HepG2 (cell line): Measurements from ENCODE around the gene NF2. TPM values are rescaled to one million over a fixed set of nuclear protein-coding genes. Genes with fewer than 3 reads are reported as not detected.
A peak's percentile ranks its signal among the peaks of the same experiment; 100 is the strongest.

Experiments used
- ATAC-seq: fragments of 200-7000 bp; cut with Tn5 transposase; 3 replicates; pipeline ENCODE4 v1.9.1; 2020; ENCODE audit warnings: mild to moderate bottlenecking, moderate library complexity
- BruUV-seq: library from RNA; stranded (reverse); fragments of 400-500 nt; replicated peaks from 2 replicates; lab custom pipeline; 2021; lab: Mats Ljungman, UMichigan
- CTCF ChIA-PET: fragments of 300-600 bp; formaldehyde crosslinking; extraction: SDS; loops from one replicate; lab custom pipeline; 2021; ENCODE audit warnings: low total read pairs, inconsistent platforms, low intra/inter-chr PET ratio; lab: Yijun Ruan, JAX
- POLR2A ChIA-PET: fragments of 350-600 bp; sonication (Branson Sonifier 250); formaldehyde crosslinking; loops from one replicate; lab custom pipeline; 2020; ENCODE audit warnings: antibody characterized with exemption, inconsistent platforms; lab: Yijun Ruan, JAX
- DNase-seq: peaks from one replicate; pipeline ENCODE4 v3.0.0-alpha.2; 2015; ENCODE audit warnings: low spot score
- FAIRE-seq: peaks from 3 replicates; lab custom pipeline; 2011; peaks lifted over from hg19 to GRCh38; lab: Jason Lieb, UNC
- H2AFZ ChIP-seq: one replicate; pipeline ENCODE4 v1.6.1; 2011; ENCODE audit warnings: low read length, inconsistent platforms
- H3K27ac ChIP-seq: fragments of 300-600 bp; 3 replicates; pipeline ENCODE4 v1.8.0; 2011; ENCODE audit warnings: mixed run types, mild to moderate bottlenecking, mixed read lengths, low read length, inconsistent platforms; ENCODE audit not compliant: insufficient read depth; ENCODE audit errors: extremely low read length
- H3K27me3 ChIP-seq, 2 experiments: fragments of 200-600 bp in 1 of 2; 2 replicates in 1 of 2; 3 replicates in 1 of 2; pipeline versions ENCODE4 v1.6.0 to v1.8.0; 2011; ENCODE audit warnings: low read length in 2 of 2, mild to moderate bottlenecking in 2 of 2, moderate library complexity in 2 of 2, inconsistent platforms in 1 of 2; ENCODE audit not compliant: insufficient read depth in 2 of 2, control insufficient read depth in 1 of 2
- H3K36me3 ChIP-seq, 2 experiments: fragments of 200-600 bp in 1 of 2; replicated peaks in 1 of 2; 2 replicates in 1 of 2; 3 replicates in 1 of 2; pipeline versions ENCODE4 v1.5.1 to v1.8.0; 2011; ENCODE audit warnings: low read length in 2 of 2, inconsistent platforms in 1 of 2; ENCODE audit not compliant: insufficient read depth in 2 of 2, control insufficient read depth in 1 of 2
- H3K4me1 ChIP-seq: 2 replicates; pipeline ENCODE4 v1.5.1; 2012; ENCODE audit warnings: low read length, inconsistent platforms; ENCODE audit not compliant: insufficient read depth
- H3K4me2 ChIP-seq: 2 replicates; pipeline ENCODE4 v1.6.0; 2011; ENCODE audit warnings: low read depth, low read length, inconsistent platforms
- H3K4me3 ChIP-seq, 3 experiments: fragments of 200-600 bp in 1 of 3; sonication (generic), shearing (Covaris generic) in 1 of 3; replicated peaks in 1 of 3; 2 replicates each; pipeline ENCODE4 v1.5.1; 2011 to 2016; ENCODE audit warnings: low read length in 3 of 3, inconsistent platforms in 2 of 3, low read depth in 2 of 3, mild to moderate bottlenecking in 2 of 3, control low read depth in 1 of 3, mixed read lengths in 1 of 3; ENCODE audit not compliant: insufficient read depth in 1 of 3
- H3K79me2 ChIP-seq: one replicate; pipeline ENCODE4 v1.6.1; 2011; ENCODE audit warnings: low read length, inconsistent platforms; ENCODE audit not compliant: insufficient read depth
- H3K9ac ChIP-seq: 2 replicates; pipeline ENCODE4 v1.6.0; 2011; ENCODE audit warnings: mild to moderate bottlenecking, low read depth, low read length, inconsistent platforms; ENCODE audit not compliant: insufficient read depth
- H3K9me3 ChIP-seq: 2 replicates; pipeline ENCODE4 v1.5.1; 2012; ENCODE audit warnings: mild to moderate bottlenecking, low read length
- H4K20me1 ChIP-seq: 2 replicates; pipeline ENCODE4 v1.6.0; 2011; ENCODE audit warnings: inconsistent platforms, mild to moderate bottlenecking, low read length, moderate library complexity; ENCODE audit not compliant: insufficient read depth
- CREBL2 ChIP-seq: sonication (generic); formaldehyde crosslinking; IDR thresholded peaks from 2 replicates; pipeline ENCODE4 v1.8.1; 2023; ENCODE audit warnings: missing genetic modification reagents, mild to moderate bottlenecking, borderline replicate concordance
- HOXA3 ChIP-seq: sonication (generic); formaldehyde crosslinking; IDR thresholded peaks from 2 replicates; pipeline ENCODE4 v1.5.0; 2020; ENCODE audit warnings: missing genetic modification reagents
- MAFK ChIP-seq, 2 experiments: IDR thresholded peaks in 1 of 2; conservative IDR thresholded peaks in 1 of 2; 2 replicates each; pipeline ENCODE4 v1.6.1; 2011; ENCODE audit warnings: improper control_type of control experiment in 2 of 2, low read length in 2 of 2
- MIXL1 ChIP-seq: IDR thresholded peaks from 2 replicates; pipeline ENCODE4 v1.6.1; 2016
- NCOR1 ChIP-seq: fragments of 200-600 bp; sonication (generic); IDR thresholded peaks from 2 replicates; pipeline ENCODE4 v1.7.0; 2017; ENCODE audit warnings: antibody characterized with exemption, low read length, borderline replicate concordance
- NR2F6 ChIP-seq, 2 experiments: IDR thresholded peaks; 2 replicates each; pipeline ENCODE4 v1.6.1; 2016; ENCODE audit warnings: antibody characterized with exemption in 1 of 2, mild to moderate bottlenecking in 1 of 2
- PLRG1 ChIP-seq: fragments of 450-650 bp; conservative IDR thresholded peaks from 2 replicates; pipeline ENCODE4 v1.6.1; 2016
- SALL1 ChIP-seq: sonication (generic); formaldehyde crosslinking; IDR thresholded peaks from 2 replicates; pipeline ENCODE4 v1.8.0; 2022; ENCODE audit warnings: mild to moderate bottlenecking, missing genetic modification reagents
- ZEB1 ChIP-seq: IDR thresholded peaks from 2 replicates; pipeline ENCODE4 v1.6.1; 2012; ENCODE audit warnings: mild to moderate bottlenecking, low read depth, inconsistent platforms; ENCODE audit not compliant: insufficient replicate concordance
- ZNF572 ChIP-seq: sonication (generic); formaldehyde crosslinking; IDR thresholded peaks from 2 replicates; pipeline ENCODE4 v1.5.1; 2020; ENCODE audit warnings: mild to moderate bottlenecking, missing genetic modification reagents
- ZNF609 ChIP-seq: sonication (generic); formaldehyde crosslinking; IDR thresholded peaks from 2 replicates; pipeline ENCODE4 v1.4.0; 2020; ENCODE audit warnings: mild to moderate bottlenecking, missing genetic modification reagents, borderline replicate concordance
- ZNF788 ChIP-seq: sonication (generic); formaldehyde crosslinking; IDR thresholded peaks from 2 replicates; pipeline ENCODE4 v1.5.0; 2020; ENCODE audit warnings: mild to moderate bottlenecking, missing genetic modification reagents, borderline replicate concordance
- WGBS: methylation state at CpG from one replicate; pipeline ENCODE4 v1.1.6; 2017; ENCODE audit warnings: low lambda C conversion rate; 5-methylcytosine and 5-hydroxymethylcytosine counted together
- in situ Hi-C: cut with HindIII; loops from 2 replicates; pipeline ENCODE4 v1.10.0; 2017; ENCODE audit warnings: low pct_unique_long_range_greater_than_20kb; ENCODE audit not compliant: extremely low pct_ligation_motif_present
- intact Hi-C: fragments of 100-400 bp; cut with micrococcal nuclease; formaldehyde crosslinking; loops from one replicate; pipeline ENCODE4 v1.10.0; 2022; ENCODE audit not compliant: unreplicated experiment
- polyA plus RNA-seq, 8 experiments: library from polyadenylated mRNA; depleted of rRNA in 3 of 8; stranded (reverse) in 7 of 8; unstranded in 1 of 8; fragments of >200 nt; fragmentation: Illumina TruSeq in 4 of 8; extraction: Trizol in 4 of 8; gene quantifications; 2 replicates each; pipeline versions ENCODE4 v1.2.1 to v1.2.3, GENCODE V29; 2011 to 2016; ENCODE audit warnings: low read depth in 4 of 8, missing spikeins in 1 of 8, mixed read lengths in 1 of 8; ENCODE audit not compliant: insufficient read depth in 1 of 8
- total RNA-seq, 5 experiments: library from RNA; depleted of rRNA; stranded (reverse); fragments of >200 nt; fragmentation: Illumina TruSeq; extraction: Trizol; gene quantifications; 2 replicates each; pipeline ENCODE4 v1.2.3, GENCODE V29; 2016; ENCODE audit warnings: low read depth in 1 of 5
- TF ChIP-seq, protein P1 (sequence below): sonication (generic); formaldehyde crosslinking; IDR thresholded peaks from 2 replicates; pipeline ENCODE4 v1.5.0; 2020; ENCODE audit warnings: mild to moderate bottlenecking, missing genetic modification reagents, borderline replicate concordance

Gene NF2
- total and polyA plus RNA-seq, 2 of the 13 experiments (the other 11 are each of a cell fraction or from before 2014, with no cell fraction given), result 9.3 to 33.3 TPM

GRCh38 chr22:29593923-29594322, 9.5 kb upstream of the NF2 start:
- Histone ChIP-seq H3K9me3 (no peaks in the 10 kb centered on the region), H4K20me1 (no peaks in the 10 kb centered on the region), H3K4me3 (no peak overlapping the region), H3K4me2 (peak overlapping the region; percentile 38), H3K36me3 (no peaks in the 10 kb centered on the region), H3K79me2 (no peaks in the 10 kb centered on the region), H3K9ac (no peak overlapping the region; the same call in 1 of the 2 replicates), H2AFZ (no peak overlapping the region), H3K27me3 (no peaks in the 10 kb centered on the region), H3K27ac (no peak overlapping the region), H3K4me1 (peaks cover 37% of the 10 kb centered on the region)
- DNase-seq, result peak; percentile 61
- in situ Hi-C loops (no loop called here), intact Hi-C loops (no loop called here)
- FAIRE-seq, result peak; percentile 81
- WGBS, result 16% methylated on average over 4 of the region's 4 CpGs
- CTCF ChIA-PET, result no interaction called here
- POLR2A ChIA-PET, result interaction anchor here (0.5 to 4.6 kb wide), 6 partner anchors 8 to 1008 kb away, joined by 3 to 50 read pairs (median 12); partner anchors contain the start of genes NIPSNAP1 and THOC5
- ATAC-seq, result peak; percentile 70
- no TSS peak for BruUV-seq
- TF ChIP-seq MAFK (conservative IDR thresholded peaks at IDR 0.05 in 1 of 2, IDR thresholded peaks at IDR 0.05 in 1 of 2; ENCODE audit: low read length in 2 of 2) (peak in 1 of 2 experiments; percentile 16; a peak in 1 of 4 replicates), ZEB1 (no peak), HOXA3 (no peak), ZNF609 (CRISPR knock-in tag) (no peak), PLRG1 (no peak), ZNF572 (CRISPR knock-in tag) (no peak), MIXL1 (CRISPR knock-in tag) (0 out of 2 replicates have a peak, but pooled peaks have one; percentile 33), NR2F6 (IDR thresholded peaks at IDR 0.05) (peak; percentile 47), NR2F6 (CRISPR knock-in tag; IDR thresholded peaks at IDR 0.05) (peak; percentile 71; the same call in 1 of the 2 replicates), NCOR1 (no peak), ZNF788 (CRISPR knock-in tag) (peak; percentile 28; the same call in 1 of the 2 replicates), CREBL2 (CRISPR knock-in tag) (no peak), SALL1 (CRISPR knock-in tag) (0 out of 2 replicates have a peak, but pooled peaks have one; percentile 11)
- TF ChIP-seq, protein P1, sequence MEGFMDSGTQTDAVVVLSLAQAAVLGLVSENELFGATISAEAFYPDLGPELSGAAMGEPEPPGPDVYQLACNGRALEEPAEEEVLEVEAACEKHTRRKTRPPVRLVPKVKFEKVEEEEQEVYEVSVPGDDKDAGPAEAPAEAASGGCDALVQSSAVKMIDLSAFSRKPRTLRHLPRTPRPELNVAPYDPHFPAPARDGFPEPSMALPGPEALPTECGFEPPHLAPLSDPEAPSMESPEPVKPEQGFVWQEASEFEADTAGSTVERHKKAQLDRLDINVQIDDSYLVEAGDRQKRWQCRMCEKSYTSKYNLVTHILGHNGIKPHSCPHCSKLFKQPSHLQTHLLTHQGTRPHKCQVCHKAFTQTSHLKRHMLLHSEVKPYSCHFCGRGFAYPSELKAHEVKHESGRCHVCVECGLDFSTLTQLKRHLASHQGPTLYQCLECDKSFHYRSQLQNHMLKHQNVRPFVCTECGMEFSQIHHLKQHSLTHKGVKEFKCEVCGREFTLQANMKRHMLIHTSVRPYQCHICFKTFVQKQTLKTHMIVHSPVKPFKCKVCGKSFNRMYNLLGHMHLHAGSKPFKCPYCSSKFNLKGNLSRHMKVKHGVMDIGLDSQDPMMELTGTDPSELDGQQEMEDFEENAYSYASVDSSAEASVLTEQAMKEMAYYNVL, result no peak
